Lung (tissue), 12 donors: ENCODE results near the gene NIPAL3. TPM values are rescaled to one million over a fixed set of nuclear protein-coding genes. Genes with fewer than 3 reads are reported as not detected.

Experiments
- ATAC-seq: fragments of 200-7000 bp; cut with Tn5 transposase; one replicate; pipeline ENCODE4 v1.9.1; 2020; ENCODE audit warnings: moderate number of reproducible peaks; ENCODE audit not compliant: insufficient read depth, low FRiP score
- DNase-seq, 3 donors: peaks; one replicate each; pipeline ENCODE4 v3.0.0-alpha.2; 2013 to 2017
- H3K27ac ChIP-seq, 2 donors: one replicate each; pipeline ENCODE4 v1.5.1; 2013; ENCODE audit warnings: mild to moderate bottlenecking in 2 of 2, moderate library complexity in 2 of 2, control low read depth in 1 of 2, inconsistent platforms in 1 of 2, low read depth in 1 of 2, low read length in 1 of 2
- H3K27me3 ChIP-seq, 3 donors: one replicate each; pipeline ENCODE4 v1.5.1; 2013; ENCODE audit warnings: low read length in 2 of 3; ENCODE audit not compliant: control insufficient read depth in 3 of 3, insufficient read depth in 3 of 3
- H3K36me3 ChIP-seq, 4 donors: one replicate each; pipeline ENCODE4 v1.5.1; 2013; ENCODE audit warnings: low read length in 4 of 4, mild to moderate bottlenecking in 1 of 4, moderate library complexity in 1 of 4; ENCODE audit not compliant: control insufficient read depth in 4 of 4, insufficient read depth in 4 of 4
- H3K4me1 ChIP-seq, 5 donors: one replicate each; pipeline ENCODE4 v1.5.1; 2013; ENCODE audit warnings: low read length in 5 of 5, mild to moderate bottlenecking in 2 of 5, moderate library complexity in 1 of 5; ENCODE audit not compliant: control insufficient read depth in 5 of 5, insufficient read depth in 5 of 5
- H3K4me3 ChIP-seq: one replicate; pipeline ENCODE4 v1.5.1; 2013; ENCODE audit warnings: mild to moderate bottlenecking, control low read depth, moderate library complexity
- H3K9ac ChIP-seq, 2 donors: one replicate each; pipeline ENCODE4 v1.5.1; 2013; ENCODE audit warnings: low read length in 2 of 2, control low read depth in 1 of 2; ENCODE audit not compliant: insufficient read depth in 1 of 2
- H3K9me3 ChIP-seq, 4 donors: one replicate each; pipeline ENCODE4 v1.5.1; 2013; ENCODE audit warnings: low read length in 3 of 4, mild to moderate bottlenecking in 1 of 4, moderate library complexity in 1 of 4; ENCODE audit not compliant: control insufficient read depth in 4 of 4, insufficient read depth in 3 of 4
- CTCF ChIP-seq: IDR thresholded peaks from 2 replicates; pipeline ENCODE4 v1.5.1; 2012; ENCODE audit warnings: mild to moderate bottlenecking; ENCODE audit errors: control extremely low read depth, extremely low read depth
- WGBS, 2 donors: extraction: QIAGEN DNeasy Blood & Tissue Kit; methylation state at CpG; one replicate each; pipeline ENCODE4 v1.1.7; 2013; 5-methylcytosine and 5-hydroxymethylcytosine counted together
- polyA plus RNA-seq, 2 donors: library from polyadenylated mRNA; stranded (reverse); fragments of 200-250 nt; gene quantifications; one replicate each; pipeline ENCODE4 v1.2.1, GENCODE V29; 2013
- total RNA-seq, 2 donors: library from RNA; depleted of rRNA in 1 of 2; stranded (reverse); fragments of >200 nt in 1 of 2; gene quantifications; one replicate each; pipeline ENCODE4 v1.2.1, GENCODE V29; 2014 to 2021
- donor health status: control.
- donor health status: control.
- donor health status: Bipolar disorder and iron deficiency.
- donor health status: healthy.
- donor health status: DM: yes; HTN: yes; CAD: no.

Gene NIPAL3
- total and polyA plus RNA-seq, 4 donors, result 11.9 to 31.8 (median 19.8) TPM

GRCh38 chr1:24411963-24412362, 3.6 kb upstream of the NIPAL3 start:
- peaks cover 0 to 2% (median 0%) of the 10 kb centered on the region in 4 donors for H3K9me3 ChIP-seq
- no peak for DNase-seq
- TF ChIP-seq CTCF, result no peak
- no peak overlapping the region for H3K9ac ChIP-seq
- WGBS, 2 donors, result 78 to 82% methylated on average over 6 of the region's 6 CpGs
- no peaks in the 10 kb centered on the region for H3K27me3 ChIP-seq
- no peak overlapping the region for H3K27ac ChIP-seq
- no peak overlapping the region for H3K4me3 ChIP-seq
- H3K4me1 ChIP-seq, result peaks cover 0 to 26% (median 3%) of the 10 kb centered on the region in 5 donors
- ATAC-seq, result no peak
- H3K36me3 ChIP-seq, result no peaks in the 10 kb centered on the region

- Histone ChIP-seq H3K4me1 (peaks cover 0 to 26% (median 3%) of the 10 kb centered on the region in 5 donors), H3K4me3 (no peak overlapping the region), H3K27me3 (no peaks in the 10 kb centered on the region), H3K9me3 (peaks cover 0 to 2% (median 0%) of the 10 kb centered on the region in 4 donors), H3K9ac (no peak overlapping the region), H3K36me3 (no peaks in the 10 kb centered on the region), H3K27ac (no peak overlapping the region)
- ATAC-seq, result no peak
- TF ChIP-seq CTCF, result no peak
- no peak for DNase-seq
- 86 to 87% methylated on average over 1 of the region's 1 CpG for WGBS, 2 donors
Observed at GRCh38 chr1:24412408-24412807, 3.2 kb upstream of the NIPAL3 start.

- DNase-seq (peak; percentile 86 to 92 (median 90)), ATAC-seq (peak; percentile 79)
- no peaks in the 10 kb centered on the region for H3K9me3 ChIP-seq
- no peaks in the 10 kb centered on the region for H3K36me3 ChIP-seq
- TF ChIP-seq CTCF, result no peak
- no peaks in the 10 kb centered on the region for H3K27me3 ChIP-seq
- H3K9ac ChIP-seq, result peak within 1 kb of the TSS; percentile 60 to 77
- H3K27ac ChIP-seq, result peak within 1 kb of the TSS; percentile 38 to 51
- 2 to 4% methylated on average over 48 of the region's 48 CpGs for WGBS, 2 donors
- peaks cover 0 to 26% (median 6%) of the 10 kb centered on the region in 5 donors for H3K4me1 ChIP-seq
- H3K4me3 ChIP-seq, result peak within 1 kb of the TSS; percentile 51
Observed at GRCh38 chr1:24413350-24414163, 2.0 kb upstream of the NIPAL3 start, which contains the start of gene STPG1. TSS of gene STPG1 (minus strand) at chr1:24413782. CDS start at chr1:24401388, 12,394 bp downstream.
